ENCODE results near the gene HNRNPDL.
"Not testable (repeated sequence)": the region's sequence is repeated elsewhere in the genome, so short reads cannot be mapped to it uniquely, and the experiment has no call there.

The HNRNPDL gene

GRCh38 chr4:82430193-82430963, at the start of gene HNRNPDL, which contains the start of gene ENOPH1:
Gene HNRNPDL, minus strand, starts transcription at chr4:82430462. Its CDS starts 772 bp downstream, at chr4:82429690.
Gene ENOPH1, plus strand, starts transcription at chr4:82430590. Its CDS starts 240 bp downstream, at chr4:82430830.
- peak; percentile 91 to 99 for DNase-seq (ENCODE audit: low read depth in 1 of 2, low spot score in 1 of 2)

DNA sequence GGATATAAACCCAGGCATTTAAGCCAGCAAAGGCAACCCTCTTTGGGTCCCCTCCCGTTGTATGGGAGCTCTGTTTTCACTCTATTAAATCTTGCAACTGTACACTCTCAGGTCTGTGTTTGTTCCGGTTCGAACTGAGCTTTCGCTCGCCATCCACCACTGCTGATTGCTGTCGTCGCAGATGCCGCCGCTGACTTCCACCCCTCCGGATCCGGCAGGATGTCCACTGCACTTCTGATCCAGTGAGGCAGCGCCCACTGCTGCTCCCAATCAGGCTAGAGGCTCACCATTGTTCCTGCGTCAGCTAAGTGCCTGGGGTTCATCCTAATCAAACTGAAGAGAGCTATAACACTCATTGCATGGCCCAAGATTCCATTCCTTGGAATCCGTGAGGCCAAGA, 49.3 kb upstream of the HNRNPDL start:
- DNase-seq (ENCODE audit: low read depth in 1 of 2, low spot score in 1 of 2): no peak

DNA sequence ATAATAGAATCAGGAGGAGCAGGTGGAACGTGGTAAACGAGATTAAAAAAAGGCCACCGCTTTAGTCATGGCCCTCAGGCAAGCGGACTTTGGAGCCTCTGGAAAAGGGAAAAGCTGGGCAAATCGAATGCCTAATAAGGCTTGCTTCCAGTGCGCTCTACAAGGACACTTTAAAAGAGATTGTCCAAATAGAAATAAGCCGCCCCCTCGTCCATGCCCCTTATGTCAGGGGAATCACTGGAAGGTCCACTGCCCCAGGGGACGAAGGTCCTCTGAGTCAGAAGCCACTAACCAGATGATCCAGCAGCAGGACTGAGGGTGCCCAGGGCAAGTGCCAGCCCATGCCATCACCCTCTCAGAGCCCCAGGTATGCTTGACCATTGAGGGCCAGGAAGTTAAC, 47.2 kb upstream of the HNRNPDL start:
- not testable (repeated sequence) for DNase-seq (ENCODE audit: low read depth in 1 of 2, low spot score in 1 of 2)

DNA sequence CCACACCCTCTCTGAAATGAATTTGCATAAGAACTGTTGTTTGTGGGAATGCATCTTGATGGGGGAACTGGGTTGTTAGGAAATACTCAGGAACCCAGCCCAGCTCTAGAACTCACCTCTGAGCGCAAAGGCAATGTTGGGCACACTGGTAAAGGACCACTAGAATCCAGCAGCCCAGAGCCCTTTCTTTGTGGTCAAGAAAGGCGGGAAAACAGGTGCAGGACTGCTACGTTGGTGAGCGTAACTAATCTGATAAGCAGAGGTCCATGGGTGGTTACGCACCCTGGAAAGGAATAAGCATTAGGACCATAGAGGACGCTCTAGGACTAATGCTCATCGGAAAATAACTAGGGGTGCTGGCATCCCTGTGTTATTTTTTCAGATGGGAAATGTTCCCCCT, 45.7 kb upstream of the HNRNPDL start:
- DNase-seq (ENCODE audit: low read depth in 1 of 2, low spot score in 1 of 2): not testable (repeated sequence)

- no peak for DNase-seq (ENCODE audit: low read depth in 1 of 2, low spot score in 1 of 2)
These were observed 43.4 kb upstream of the HNRNPDL start for GRCh38 chr4:82473621-82474164.

DNA sequence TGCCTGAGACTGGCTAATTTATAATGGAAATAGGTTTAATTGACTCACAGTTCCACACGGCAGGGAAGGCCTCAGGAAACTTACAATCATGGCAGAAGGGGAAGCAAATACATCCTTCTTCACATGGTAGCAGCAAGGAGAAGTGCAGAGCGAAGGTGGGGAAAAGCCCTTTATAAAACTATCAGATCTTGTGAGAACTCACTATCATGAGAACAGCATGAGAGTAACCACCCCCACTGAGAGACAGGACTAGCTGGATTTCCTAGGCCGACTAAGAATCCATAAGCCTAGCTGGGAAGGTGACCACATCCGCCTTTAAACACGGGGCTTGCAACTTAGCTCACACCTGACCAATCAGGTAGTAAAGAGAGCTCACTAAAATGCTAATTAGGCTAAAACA, 42.8 kb upstream of the HNRNPDL start:
- not testable (repeated sequence) for DNase-seq (ENCODE audit: low read depth in 1 of 2, low spot score in 1 of 2)

DNA sequence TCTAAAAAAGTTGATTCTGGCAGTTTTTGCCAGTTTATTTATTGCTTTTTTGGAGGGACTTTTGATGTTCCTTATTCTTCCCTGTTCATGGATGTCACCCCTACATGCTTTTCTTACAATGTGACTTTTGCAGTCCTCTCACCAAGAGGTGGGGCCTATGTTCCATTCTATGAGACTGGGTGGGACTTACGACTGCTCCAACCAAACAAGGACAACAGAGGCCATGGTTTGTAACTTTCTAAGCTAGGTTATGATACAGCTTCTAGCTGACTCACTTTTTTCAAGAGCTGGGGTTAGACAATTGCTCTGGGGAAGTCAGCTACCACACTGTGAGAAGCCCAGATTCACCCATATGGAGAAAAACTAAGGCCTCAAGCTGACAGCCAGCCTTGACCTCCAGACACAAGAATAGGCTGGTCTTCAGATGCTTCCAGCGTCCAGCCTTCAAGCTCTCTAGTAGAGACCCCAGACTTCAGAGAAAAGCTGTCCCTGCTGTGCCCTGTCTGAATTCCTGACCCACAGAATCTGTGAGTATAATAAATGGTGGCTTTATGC, 39.6 kb upstream of the HNRNPDL start:
- no peak for DNase-seq (ENCODE audit: low read depth in 1 of 2, low spot score in 1 of 2)

DNA sequence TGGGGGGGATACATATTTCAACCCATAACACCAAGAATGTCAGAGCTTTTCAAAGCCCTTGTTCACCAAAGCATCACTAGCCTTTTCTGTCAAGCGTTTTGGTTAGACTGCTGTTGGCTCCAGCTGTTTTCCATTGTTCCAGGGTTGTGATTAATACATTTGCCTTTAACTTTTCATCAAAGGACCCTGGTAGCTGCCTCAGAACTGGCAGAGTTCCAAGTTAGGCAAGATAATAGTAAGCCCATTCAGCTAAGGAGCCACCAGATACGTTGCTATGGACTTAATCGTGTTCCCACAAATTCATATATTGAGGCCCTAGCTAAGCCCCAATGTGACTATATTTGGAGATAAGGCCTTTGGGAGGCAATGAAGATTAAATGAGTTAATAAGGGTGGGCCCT, 37.2 kb upstream of the HNRNPDL start:
- DNase-seq (ENCODE audit: low read depth in 1 of 2, low spot score in 1 of 2): no peak

DNA sequence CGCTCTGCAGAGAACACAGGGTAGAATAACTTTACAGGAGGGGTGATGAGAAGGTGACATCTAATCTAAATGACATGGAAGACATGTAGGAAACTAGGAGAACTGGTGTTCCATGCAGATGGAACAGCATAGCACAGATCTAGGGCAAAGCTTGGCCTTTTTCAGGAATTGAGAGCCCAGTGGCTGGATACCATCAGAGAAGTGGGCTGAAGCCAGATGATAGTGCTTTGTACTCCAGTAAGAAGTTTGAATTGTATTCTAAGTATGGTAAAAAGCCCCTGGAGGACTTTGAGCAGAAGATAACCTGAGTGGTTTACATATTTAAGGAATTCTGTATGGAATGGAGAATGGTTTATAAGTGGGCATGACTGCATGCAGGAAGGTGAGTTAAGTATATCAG, 33.0 kb upstream of the HNRNPDL start:
- no peak for DNase-seq (ENCODE audit: low read depth in 1 of 2, low spot score in 1 of 2)

DNA sequence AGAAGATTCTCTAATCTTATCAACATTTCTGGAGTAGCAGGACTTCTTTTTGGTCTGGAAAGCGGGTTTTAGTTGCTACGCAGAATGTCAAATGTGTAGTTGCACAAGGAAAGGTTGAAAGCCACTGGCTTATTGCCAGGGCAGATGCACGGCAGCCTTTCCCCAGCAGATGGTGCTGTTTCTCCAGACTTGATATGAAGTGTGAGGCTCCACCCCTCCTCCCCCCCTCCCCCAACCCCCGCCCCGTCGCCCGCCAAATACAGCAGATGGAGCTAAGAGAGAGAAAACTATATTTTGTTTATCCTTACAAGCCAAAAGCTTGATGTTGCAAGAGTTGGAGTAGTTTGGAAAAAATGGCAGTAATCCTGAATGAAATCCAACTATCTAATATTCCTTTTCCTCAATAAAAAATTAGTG, 32.2 kb upstream of the HNRNPDL start:
- peak; percentile 53 to 74 for DNase-seq (ENCODE audit: low read depth in 1 of 2, low spot score in 1 of 2)

DNA sequence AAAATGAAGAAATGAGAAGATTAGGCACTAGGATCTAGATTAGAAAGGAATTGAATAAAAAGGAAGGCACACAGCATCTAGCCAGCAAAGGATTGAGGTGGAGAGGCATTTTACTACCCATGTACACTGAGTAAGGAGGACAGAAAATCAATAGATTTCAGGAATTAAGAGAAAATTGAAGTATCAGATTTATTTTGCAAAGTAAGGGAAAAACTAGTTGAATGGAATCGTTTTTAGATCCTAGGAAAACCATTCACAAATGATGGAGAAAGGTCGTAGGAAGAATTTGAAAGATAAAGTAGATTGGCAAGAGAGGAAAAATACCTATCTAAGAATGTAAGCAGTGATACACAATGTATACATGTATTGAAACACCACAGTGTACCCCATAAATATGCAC, 31.4 kb upstream of the HNRNPDL start:
- DNase-seq (ENCODE audit: low read depth in 1 of 2, low spot score in 1 of 2): no peak

- DNase-seq (ENCODE audit: low read depth in 1 of 2, low spot score in 1 of 2): no peak
These were observed 28.5 kb upstream of the HNRNPDL start for GRCh38 chr4:82458729-82459128.

DNA sequence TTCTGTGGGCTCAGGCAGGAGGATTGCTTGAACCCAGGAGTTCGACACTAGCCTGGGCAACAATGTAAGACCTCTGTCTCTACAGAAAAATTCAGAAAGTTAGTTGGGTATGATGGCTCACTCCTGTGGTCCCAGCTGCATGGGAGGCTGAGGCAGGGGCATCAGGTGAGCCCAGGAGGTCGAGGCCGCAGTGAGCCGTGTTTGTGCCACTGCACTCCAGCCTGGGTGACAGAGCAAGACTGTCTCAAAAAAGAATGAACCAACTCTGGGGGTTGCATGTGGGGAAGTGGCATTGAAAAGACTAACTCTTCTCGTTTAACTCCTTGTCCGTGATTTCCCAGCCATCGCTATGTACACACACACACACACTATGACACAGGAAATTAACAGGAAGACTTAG, 27.0 kb upstream of the HNRNPDL start:
- no peak for DNase-seq (ENCODE audit: low read depth in 1 of 2, low spot score in 1 of 2)

DNA sequence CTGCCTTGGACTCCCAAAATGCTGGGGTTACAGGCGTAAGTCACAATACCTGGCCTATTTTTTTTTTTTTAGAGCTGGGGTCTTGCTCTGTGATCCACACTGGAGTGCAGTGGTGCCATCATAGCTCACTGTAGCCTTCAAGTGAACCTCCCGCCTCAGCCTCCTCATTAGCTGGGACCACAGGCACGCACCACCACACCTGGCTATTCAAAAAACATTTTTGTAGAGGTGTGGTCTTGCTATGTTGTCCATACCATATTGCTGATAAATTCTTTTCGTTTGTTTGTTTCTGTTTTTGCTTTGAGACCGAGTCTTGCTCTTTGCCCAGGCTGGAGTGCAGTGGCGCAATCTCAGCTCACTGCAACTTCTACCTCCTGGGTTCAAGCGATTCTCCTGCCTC, 21.8 kb upstream of the HNRNPDL start:
- DNase-seq (ENCODE audit: low read depth in 1 of 2, low spot score in 1 of 2): no peak

DNA sequence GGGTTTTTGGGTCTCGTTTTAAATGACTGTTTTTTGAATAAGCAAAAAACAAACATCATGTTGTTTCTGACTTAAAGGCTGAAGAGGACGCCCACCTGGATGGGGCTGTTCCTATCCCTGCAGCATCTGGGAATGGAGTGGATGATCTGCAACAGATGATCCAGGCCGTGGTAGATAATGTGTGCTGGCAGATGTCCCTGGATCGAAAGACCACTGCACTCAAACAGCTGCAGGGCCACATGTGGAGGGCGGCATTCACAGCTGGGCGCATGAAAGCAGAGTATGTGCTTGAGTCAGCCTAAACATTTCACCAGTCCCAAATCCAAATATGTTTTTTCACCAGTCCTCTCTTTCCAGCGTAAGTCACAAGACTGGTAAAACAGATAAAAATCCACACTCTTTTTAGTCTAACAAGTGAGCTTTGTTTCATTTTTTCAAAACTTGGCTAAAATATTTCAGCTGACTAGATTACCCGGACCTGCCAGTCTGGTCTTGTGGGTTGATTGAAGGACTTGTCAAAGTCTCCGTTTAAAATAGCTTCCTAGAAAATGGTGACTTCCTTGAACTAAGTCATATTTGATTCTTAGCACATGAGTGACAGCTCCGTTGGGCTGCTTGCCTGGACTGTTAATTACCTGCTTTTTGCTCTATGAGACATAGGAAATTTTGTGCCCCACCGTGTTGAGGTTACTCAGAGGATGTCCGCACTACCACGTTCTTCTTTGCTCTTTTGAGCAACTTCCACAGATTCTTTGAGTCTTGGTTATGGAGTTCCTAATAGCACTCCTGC, 20.9 kb upstream of the HNRNPDL start:
- no peak for DNase-seq (ENCODE audit: low read depth in 1 of 2, low spot score in 1 of 2)

DNA sequence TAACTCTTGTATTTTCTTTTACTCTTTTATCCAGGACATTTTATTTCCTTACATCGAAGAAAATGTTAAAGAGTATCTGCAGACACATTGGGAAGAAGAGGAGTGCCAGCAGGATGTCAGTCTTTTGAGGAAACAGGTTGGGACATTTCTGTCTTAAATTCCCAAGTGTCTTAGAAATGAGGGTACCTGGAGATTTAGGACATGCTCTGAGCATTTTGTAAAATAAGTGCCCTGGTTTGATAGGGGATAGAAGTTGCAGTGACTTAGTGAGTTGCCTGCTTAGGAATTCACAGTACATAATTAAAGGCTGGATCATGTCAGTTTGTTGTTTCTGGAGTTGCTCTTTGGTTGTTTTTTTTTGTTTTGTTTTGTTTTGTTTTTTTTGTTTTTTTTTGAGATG, 17.6 kb upstream of the HNRNPDL start:
- DNase-seq (ENCODE audit: low read depth in 1 of 2, low spot score in 1 of 2): no peak

DNA sequence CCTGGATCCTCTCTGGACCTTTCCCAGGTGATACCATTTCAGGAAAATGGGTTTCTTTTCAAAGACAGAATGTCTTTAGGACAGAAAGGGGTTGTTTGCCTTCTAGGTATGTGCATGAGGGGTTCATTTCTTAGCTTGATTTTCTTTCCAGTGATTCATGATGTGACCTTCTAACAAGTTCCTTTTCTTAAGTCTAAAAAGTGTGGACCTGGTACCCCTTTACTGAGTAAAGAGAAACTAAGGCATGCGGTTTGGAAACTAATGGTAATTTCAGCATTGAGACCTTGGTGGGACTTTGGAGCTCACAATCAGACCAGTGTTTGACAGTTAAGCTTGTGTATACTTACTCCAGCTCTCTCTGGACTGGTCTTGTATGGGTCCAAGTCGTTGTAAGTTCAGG, 8.8 kb upstream of the HNRNPDL start:
- no peak for DNase-seq (ENCODE audit: low read depth in 1 of 2, low spot score in 1 of 2)

DNA sequence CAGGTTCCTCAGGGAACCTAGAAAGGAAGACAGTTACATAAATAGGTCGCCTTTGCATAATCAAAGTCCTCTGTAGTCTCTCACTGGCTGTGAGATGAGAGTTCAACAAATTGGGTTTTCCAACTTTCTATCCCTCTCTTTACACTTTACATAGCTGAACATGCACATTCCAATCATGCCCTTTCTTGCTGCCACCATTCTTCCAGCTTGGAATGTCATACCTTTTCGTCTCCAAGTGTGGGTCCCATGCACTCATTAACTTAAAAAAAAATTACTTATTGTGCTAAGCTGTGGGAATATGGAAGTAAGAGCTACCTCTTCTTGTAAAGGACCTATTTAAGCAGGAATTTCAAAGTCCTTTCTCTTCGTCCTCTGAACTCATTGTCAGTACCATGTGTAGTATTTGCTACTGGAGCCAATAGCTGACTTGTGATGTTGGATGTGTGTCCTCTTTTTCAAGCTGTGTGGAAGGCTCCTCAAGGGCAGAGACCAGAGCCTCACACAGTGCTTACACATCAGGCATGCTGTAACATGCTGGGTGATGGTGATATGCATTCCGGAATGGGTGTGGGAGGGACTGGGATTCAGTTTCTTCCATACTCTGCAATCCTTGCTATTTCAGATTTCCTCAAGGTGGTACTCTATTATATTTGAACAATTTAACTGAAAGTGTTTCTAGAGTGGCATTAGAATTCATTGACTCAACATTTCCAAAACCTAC, 7.2 kb upstream of the HNRNPDL start:
- DNase-seq (ENCODE audit: low read depth in 1 of 2, low spot score in 1 of 2): no peak

GRCh38 chr4:82436780-82437179, 6.5 kb upstream of the HNRNPDL start:
- no peak for DNase-seq (ENCODE audit: low read depth in 1 of 2, low spot score in 1 of 2)

- no peak for DNase-seq (ENCODE audit: low read depth in 1 of 2, low spot score in 1 of 2)
These were observed 5.9 kb upstream of the HNRNPDL start for GRCh38 chr4:82436130-82436529.

GRCh38 chr4:82434949-82435348, 4.7 kb upstream of the HNRNPDL start:
- no peak for DNase-seq (ENCODE audit: low read depth in 1 of 2, low spot score in 1 of 2)

Measured in stimulated activated CD4-positive, alpha-beta T cell treated with anti-CD3 and anti-CD28 coated beads, Interleukin-15, amount 100 ng/mL, for 1 hour (primary cell).